Activated B cell treated with CpG ODN at 0.5 μM for 24 hours (primary cell): Measurements from ENCODE around the gene DVL1. TPM values are rescaled to one million over a fixed set of nuclear protein-coding genes. Genes with fewer than 3 reads are reported as not detected.

Experiments
- ATAC-seq: fragments of 200-7000 bp; cut with Tn5 transposase; one replicate; pipeline ENCODE4 v1.10.0; 2021; ENCODE audit warnings: low read depth, mild to moderate bottlenecking, moderate library complexity
- CTCF ChIA-PET: fragments of 350-600 bp; sonication (Branson Sonifier 250); formaldehyde crosslinking; loops from one replicate; lab custom pipeline; 2021; ENCODE audit warnings: antibody characterized with exemption; lab: Charles Lee
- POLR2A ChIA-PET: fragments of 350-600 bp; sonication (Branson Sonifier 250); formaldehyde crosslinking; loops from one replicate; lab custom pipeline; 2021; ENCODE audit warnings: antibody characterized with exemption; lab: Charles Lee
- DNase-seq: peaks from one replicate; pipeline ENCODE4 v3.0.0; 2022
- H3K27ac Mint-ChIP-seq: one replicate; pipeline ENCODE4 v1.8.0; 2020; ENCODE audit warnings: mixed read lengths
- H3K27me3 Mint-ChIP-seq: one replicate; pipeline ENCODE4 v1.8.0; 2021; ENCODE audit warnings: mixed read lengths
- H3K36me3 Mint-ChIP-seq: one replicate; pipeline ENCODE4 v1.8.0; 2021; ENCODE audit warnings: low read depth, mixed read lengths
- H3K4me1 Mint-ChIP-seq: one replicate; pipeline ENCODE4 v1.8.0; 2021; ENCODE audit warnings: mixed read lengths
- H3K4me3 Mint-ChIP-seq: one replicate; pipeline ENCODE4 v1.8.0; 2020; ENCODE audit warnings: mild to moderate bottlenecking, mixed read lengths
- H3K9me3 Mint-ChIP-seq: one replicate; pipeline ENCODE4 v1.8.0; 2020; ENCODE audit warnings: mixed read lengths
- CTCF ChIP-seq: fragments of 200-600 bp; IDR thresholded peaks from one replicate; pipeline ENCODE4 v1.8.0; 2022; ENCODE audit warnings: antibody characterized with exemption, mild to moderate bottlenecking
- intact Hi-C: fragments of 100-400 bp; cut with micrococcal nuclease; formaldehyde crosslinking; loops from one replicate; pipeline ENCODE4 v1.15.1; 2024
- total RNA-seq: library from RNA; stranded (reverse); gene quantifications from 2 replicates; pipeline ENCODE4 v1.2.3, GENCODE V29; 2022

Gene DVL1
- total RNA-seq, 1 donor from 2014 or later = 29.3 TPM

GRCh38 chr1:1333551-1334241 lies 15.5 kb downstream of the DVL1 start:
- intact Hi-C loops = no loop called here
- ChIA-PET CTCF (no interaction called here), POLR2A (no interaction called here)
- H3K36me3 Mint-ChIP-seq = peaks cover 3% of the 10 kb centered on the region
- no peak for TF ChIP-seq CTCF
- no peak for ATAC-seq
- no peak for DNase-seq
- no peaks in the 10 kb centered on the region for H3K9me3 Mint-ChIP-seq
- H3K4me3 Mint-ChIP-seq = no peak overlapping the region
- no peaks in the 10 kb centered on the region for H3K27me3 Mint-ChIP-seq
- peaks cover 18% of the 10 kb centered on the region for H3K4me1 Mint-ChIP-seq
- H3K27ac Mint-ChIP-seq = no peak overlapping the region

- Mint-ChIP-seq H3K27ac (no peak overlapping the region), H3K9me3 (no peaks in the 10 kb centered on the region), H3K27me3 (no peaks in the 10 kb centered on the region), H3K4me1 (peaks cover 18% of the 10 kb centered on the region), H3K36me3 (no peaks in the 10 kb centered on the region), H3K4me3 (no peak overlapping the region)
- ATAC-seq (no peak), DNase-seq (no peak)
- CTCF ChIA-PET = no interaction called here
- POLR2A ChIA-PET = no interaction called here
- intact Hi-C loops = no loop called here
- no peak for TF ChIP-seq CTCF
Observed at GRCh38 chr1:1332774-1333480, 16.3 kb downstream of the DVL1 start.

GRCh38 chr1:1332031-1332755 lies 17.0 kb downstream of the DVL1 start:
- CTCF ChIA-PET = no interaction called here
- peaks cover 4% of the 10 kb centered on the region for H3K36me3 Mint-ChIP-seq

GRCh38 chr1:1331068-1331965 lies 17.9 kb downstream of the DVL1 start, which contains the start of gene TAS1R3:
Gene TAS1R3 (plus strand): TSS chr1:1331280. CDS start chr1:1331346, 66 bp downstream.
- ATAC-seq (peak; percentile 66), DNase-seq (no peak)
- intact Hi-C loops = no loop called here
- Mint-ChIP-seq H3K4me3 (peak within 1 kb of the TSS; percentile 41), H3K27ac (peak within 1 kb of the TSS; percentile 53), H3K4me1 (peaks cover 22% of the 10 kb centered on the region), H3K27me3 (no peaks in the 10 kb centered on the region), H3K36me3 (peaks cover 7% of the 10 kb centered on the region), H3K9me3 (no peaks in the 10 kb centered on the region)
- CTCF ChIA-PET = no interaction called here
- POLR2A ChIA-PET = interaction anchor here (1.0 kb wide), 1 partner anchor 67 kb away, joined by 4 read pairs; no protein-coding TSS in a partner anchor
- no peak for TF ChIP-seq CTCF

More at GRCh38 chr1:1332031-1332755, 17.0 kb downstream of the DVL1 start:
- no peaks in the 10 kb centered on the region for H3K27me3 Mint-ChIP-seq
- DNase-seq (no peak), ATAC-seq (no peak)
- TF ChIP-seq CTCF = no peak
- H3K9me3 Mint-ChIP-seq = no peaks in the 10 kb centered on the region
- H3K4me3 Mint-ChIP-seq = no peak overlapping the region
- POLR2A ChIA-PET = interaction anchor here (1.0 kb wide), 1 partner anchor 66 kb away, joined by 4 read pairs; no protein-coding TSS in a partner anchor
- H3K27ac Mint-ChIP-seq = no peak overlapping the region
- peaks cover 18% of the 10 kb centered on the region for H3K4me1 Mint-ChIP-seq
- intact Hi-C loops = no loop called here
